MM.1S (cell line): ENCODE measurements around the gene CELF4.

Experiments used
- DNase-seq: peaks from one replicate; pipeline ENCODE4 v3.0.0-alpha.2; 2015
- H2AFZ ChIP-seq: fragments of 300-600 bp; sonication (generic); 2 replicates; pipeline ENCODE4 v1.6.0; 2016; ENCODE audit warnings: antibody characterized with exemption, low read length
- H3F3A ChIP-seq: fragments of 300-600 bp; sonication (generic); 2 replicates; pipeline ENCODE4 v1.6.1; 2016; ENCODE audit warnings: mild to moderate bottlenecking, antibody characterized with exemption, low read length, moderate library complexity, mixed read lengths; ENCODE audit not compliant: insufficient read depth
- H3K27ac ChIP-seq: fragments of 300-600 bp; sonication (generic); 2 replicates; pipeline ENCODE4 v1.5.1; 2016; ENCODE audit warnings: mild to moderate bottlenecking, low read length
- H3K27me3 ChIP-seq: fragments of 300-600 bp; sonication (generic); replicated peaks from 2 replicates; pipeline ENCODE4 v1.6.0; 2016; ENCODE audit warnings: low read length; ENCODE audit not compliant: insufficient read depth
- H3K36me3 ChIP-seq: fragments of 300-600 bp; sonication (generic); replicated peaks from 2 replicates; pipeline ENCODE4 v1.6.1; 2016; ENCODE audit warnings: mild to moderate bottlenecking, low read length, mixed read lengths; ENCODE audit not compliant: insufficient read depth
- H3K4me1 ChIP-seq: fragments of 300-600 bp; sonication (generic); 2 replicates; pipeline ENCODE4 v1.6.1; 2016; ENCODE audit warnings: low read length, mixed read lengths
- H3K4me2 ChIP-seq: fragments of 300-600 bp; sonication (generic); 2 replicates; pipeline ENCODE4 v1.6.0; 2016; ENCODE audit warnings: low read depth, low read length
- H3K4me3 ChIP-seq: fragments of 300-600 bp; sonication (generic); 2 replicates; pipeline ENCODE4 v1.5.1; 2016; ENCODE audit warnings: low read length, mixed read lengths
- H3K79me2 ChIP-seq: fragments of 300-600 bp; sonication (generic); 2 replicates; pipeline ENCODE4 v1.6.1; 2016; ENCODE audit warnings: mixed run types, low read length, mixed read lengths
- H3K9ac ChIP-seq: fragments of 300-600 bp; sonication (generic); 2 replicates; pipeline ENCODE4 v1.6.1; 2016; ENCODE audit warnings: low read length, mixed read lengths
- H3K9me2 ChIP-seq: fragments of 300-600 bp; sonication (generic); replicated peaks from 2 replicates; pipeline ENCODE4 v1.6.1; 2016; ENCODE audit warnings: mild to moderate bottlenecking, low read length, mixed read lengths; ENCODE audit not compliant: insufficient read depth
- H3K9me3 ChIP-seq: fragments of 300-600 bp; sonication (generic); replicated peaks from 2 replicates; pipeline ENCODE4 v1.6.1; 2016; ENCODE audit warnings: mild to moderate bottlenecking, low read length, mixed read lengths; ENCODE audit not compliant: insufficient read depth
- H4K20me1 ChIP-seq: fragments of 300-600 bp; sonication (generic); 2 replicates; pipeline ENCODE4 v1.6.1; 2016; ENCODE audit warnings: mild to moderate bottlenecking, low read length, moderate library complexity, mixed read lengths; ENCODE audit not compliant: insufficient read depth
- EZH2 ChIP-seq: fragments of 300-600 bp; sonication (generic); optimal IDR thresholded peaks from 2 replicates; pipeline ENCODE3; 2017; ENCODE audit warnings: low read depth, mild to moderate bottlenecking, antibody characterized with exemption, low read length, mixed read lengths
- EZH2phosphoT487 ChIP-seq: fragments of 300-600 bp; sonication (generic); IDR thresholded peaks from 2 replicates; pipeline ENCODE4 v1.6.1; 2018; ENCODE audit warnings: antibody characterized with exemption, low read length
- TF ChIP-seq, protein P1 (sequence below): fragments of 300-600 bp; sonication (generic); IDR thresholded peaks from 2 replicates; pipeline ENCODE4 v1.5.1; 2016; ENCODE audit warnings: antibody characterized with exemption, low read length, mixed read lengths

The CELF4 gene

DNA sequence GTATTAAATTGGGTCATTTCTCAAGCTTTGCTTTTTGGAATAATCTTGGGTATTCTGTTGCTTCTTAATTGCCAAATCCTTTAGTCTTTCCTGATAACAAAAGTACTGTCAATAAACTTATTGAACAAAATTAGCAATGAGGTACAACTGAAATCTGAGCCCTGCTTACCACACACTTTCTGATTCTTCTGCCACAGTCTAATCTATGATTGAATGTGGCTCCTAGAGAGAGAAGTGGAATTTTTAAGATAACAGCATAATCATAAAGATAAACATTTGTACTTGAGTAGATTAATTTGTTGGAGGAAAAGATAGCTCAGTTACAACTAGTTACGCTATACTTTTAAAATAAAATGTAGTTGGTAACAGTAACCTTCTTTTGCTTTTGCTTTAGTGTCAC is 354.8 kb downstream of the CELF4 start:
- no peak overlapping the region for H3K4me3 ChIP-seq
- DNase-seq, result no peak
- H3K27ac ChIP-seq, result no peak overlapping the region
- no peak overlapping the region for H3K9ac ChIP-seq
- no peaks in the 10 kb centered on the region for H3K27me3 ChIP-seq
- H3K9me3 ChIP-seq, result no peaks in the 10 kb centered on the region
- H4K20me1 ChIP-seq, result no peaks in the 10 kb centered on the region
- H3F3A ChIP-seq, result no peaks in the 10 kb centered on the region
- H3K4me1 ChIP-seq, result no peaks in the 10 kb centered on the region
- no peak overlapping the region for H3K4me2 ChIP-seq
- no peak overlapping the region for H2AFZ ChIP-seq
- no peaks in the 10 kb centered on the region for H3K36me3 ChIP-seq
- H3K79me2 ChIP-seq, result no peaks in the 10 kb centered on the region
- TF ChIP-seq, protein P1, sequence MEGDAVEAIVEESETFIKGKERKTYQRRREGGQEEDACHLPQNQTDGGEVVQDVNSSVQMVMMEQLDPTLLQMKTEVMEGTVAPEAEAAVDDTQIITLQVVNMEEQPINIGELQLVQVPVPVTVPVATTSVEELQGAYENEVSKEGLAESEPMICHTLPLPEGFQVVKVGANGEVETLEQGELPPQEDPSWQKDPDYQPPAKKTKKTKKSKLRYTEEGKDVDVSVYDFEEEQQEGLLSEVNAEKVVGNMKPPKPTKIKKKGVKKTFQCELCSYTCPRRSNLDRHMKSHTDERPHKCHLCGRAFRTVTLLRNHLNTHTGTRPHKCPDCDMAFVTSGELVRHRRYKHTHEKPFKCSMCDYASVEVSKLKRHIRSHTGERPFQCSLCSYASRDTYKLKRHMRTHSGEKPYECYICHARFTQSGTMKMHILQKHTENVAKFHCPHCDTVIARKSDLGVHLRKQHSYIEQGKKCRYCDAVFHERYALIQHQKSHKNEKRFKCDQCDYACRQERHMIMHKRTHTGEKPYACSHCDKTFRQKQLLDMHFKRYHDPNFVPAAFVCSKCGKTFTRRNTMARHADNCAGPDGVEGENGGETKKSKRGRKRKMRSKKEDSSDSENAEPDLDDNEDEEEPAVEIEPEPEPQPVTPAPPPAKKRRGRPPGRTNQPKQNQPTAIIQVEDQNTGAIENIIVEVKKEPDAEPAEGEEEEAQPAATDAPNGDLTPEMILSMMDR, result no peak
- TF ChIP-seq EZH2phosphoT487 (no peak), EZH2 (no peak)
- H3K9me2 ChIP-seq, result no peaks in the 10 kb centered on the region

DNA sequence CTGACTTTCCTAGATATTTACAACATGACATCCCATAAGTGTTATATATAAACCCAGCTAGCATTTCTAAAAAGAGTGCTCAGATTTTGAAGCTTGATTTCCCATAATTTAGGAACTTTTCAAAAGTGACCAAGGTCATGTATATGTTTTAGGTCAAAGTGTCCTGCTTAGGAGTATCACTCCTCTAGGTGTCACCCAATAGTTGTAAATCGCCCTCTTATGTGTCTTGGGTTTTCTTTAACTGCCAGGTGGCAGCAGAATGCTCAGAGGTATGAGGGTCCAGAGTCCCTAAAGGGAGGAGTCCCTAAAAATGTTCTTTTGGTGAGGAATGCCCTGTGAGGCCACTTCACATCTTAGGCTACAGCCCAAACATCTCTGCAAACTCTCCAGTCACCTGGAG is 358.3 kb downstream of the CELF4 start:
- Histone ChIP-seq H3K27ac (no peak overlapping the region), H3K4me3 (no peak overlapping the region), H3K9me2 (no peaks in the 10 kb centered on the region), H3K79me2 (no peaks in the 10 kb centered on the region), H3F3A (no peaks in the 10 kb centered on the region), H3K9me3 (no peaks in the 10 kb centered on the region), H4K20me1 (no peaks in the 10 kb centered on the region), H2AFZ (no peak overlapping the region), H3K9ac (no peak overlapping the region), H3K4me2 (no peak overlapping the region), H3K4me1 (no peaks in the 10 kb centered on the region), H3K36me3 (no peaks in the 10 kb centered on the region), H3K27me3 (no peaks in the 10 kb centered on the region)
- TF ChIP-seq, protein P1, result no peak
- TF ChIP-seq EZH2 (no peak), EZH2phosphoT487 (no peak)
- no peak for DNase-seq

DNA sequence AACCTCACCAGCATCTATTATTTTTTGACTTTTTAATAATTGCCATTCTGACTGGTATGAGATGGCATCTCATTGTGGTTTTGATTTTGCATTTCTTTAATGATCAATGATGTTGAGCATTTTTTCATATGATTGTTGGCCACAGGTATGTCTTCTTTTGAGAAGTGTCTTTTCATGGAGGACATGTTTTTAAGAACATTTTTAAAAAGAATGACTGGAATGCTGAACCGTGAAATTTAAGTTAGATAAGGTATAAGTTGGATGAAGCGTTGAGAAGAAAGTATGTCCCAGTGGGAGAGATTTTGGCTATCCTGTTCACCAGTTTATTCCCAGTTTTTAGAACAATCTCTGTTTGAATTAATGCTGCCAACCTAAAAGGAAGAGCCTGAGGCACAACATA is 365.9 kb downstream of the CELF4 start:
- H3K79me2 ChIP-seq, result no peaks in the 10 kb centered on the region
- TF ChIP-seq EZH2 (no peak), EZH2phosphoT487 (no peak)
- TF ChIP-seq, protein P1, result no peak
- no peak overlapping the region for H3K4me3 ChIP-seq
- no peaks in the 10 kb centered on the region for H3K9me2 ChIP-seq
- H3K4me1 ChIP-seq, result no peaks in the 10 kb centered on the region
- H3K4me2 ChIP-seq, result no peak overlapping the region
- DNase-seq, result no peak
- no peaks in the 10 kb centered on the region for H3F3A ChIP-seq
- no peak overlapping the region for H3K27ac ChIP-seq
- no peaks in the 10 kb centered on the region for H4K20me1 ChIP-seq
- no peaks in the 10 kb centered on the region for H3K9me3 ChIP-seq
- no peaks in the 10 kb centered on the region for H3K27me3 ChIP-seq
- no peaks in the 10 kb centered on the region for H3K36me3 ChIP-seq
- no peak overlapping the region for H3K9ac ChIP-seq
- H2AFZ ChIP-seq, result no peak overlapping the region
